Neutrophil (primary cell): ENCODE results near the gene PPP2R2C.
A peak's percentile ranks its signal among the peaks of the same experiment; 100 is the strongest.

Experiments used
- H3K27ac ChIP-seq: fragments of 200-600 bp; sonication (generic); 2 replicates; pipeline ENCODE4 v1.5.1; 2016; ENCODE audit warnings: mild to moderate bottlenecking, moderate library complexity
- H3K27me3 ChIP-seq: fragments of 200-600 bp; sonication (generic); 2 replicates; pipeline ENCODE4 v1.6.0; 2016; ENCODE audit warnings: mild to moderate bottlenecking
- H3K36me3 ChIP-seq: fragments of 200-600 bp; sonication (generic); 2 replicates; pipeline ENCODE4 v1.5.1; 2017
- H3K4me1 ChIP-seq, 2 experiments: fragments of 200-600 bp in 1 of 2; sonication (generic) in 1 of 2; 1 replicate in 1 of 2; 2 replicates in 1 of 2; pipeline versions ENCODE4 v1.5.1 to v1.6.1; 2013 to 2016; ENCODE audit warnings: low read depth in 1 of 2, low read length in 1 of 2, mild to moderate bottlenecking in 1 of 2, moderate library complexity in 1 of 2; ENCODE audit not compliant: control insufficient read depth in 1 of 2, insufficient read depth in 1 of 2
- H3K4me3 ChIP-seq, 2 experiments: fragments of 200-600 bp in 1 of 2; sonication (generic) in 1 of 2; 1 replicate in 1 of 2; 2 replicates in 1 of 2; pipeline ENCODE4 v1.5.1; 2013 to 2016; ENCODE audit warnings: low read depth in 1 of 2, low read length in 1 of 2, mild to moderate bottlenecking in 1 of 2, moderate library complexity in 1 of 2
- H3K9me3 ChIP-seq: fragments of 200-600 bp; sonication (generic); 2 replicates; pipeline ENCODE4 v1.5.1; 2016
- TF ChIP-seq, protein P1 (sequence below): fragments of 200-600 bp; sonication (generic); IDR thresholded peaks from 2 replicates; pipeline ENCODE4 v1.5.1; 2016; ENCODE audit warnings: antibody characterized with exemption

The PPP2R2C gene

DNA sequence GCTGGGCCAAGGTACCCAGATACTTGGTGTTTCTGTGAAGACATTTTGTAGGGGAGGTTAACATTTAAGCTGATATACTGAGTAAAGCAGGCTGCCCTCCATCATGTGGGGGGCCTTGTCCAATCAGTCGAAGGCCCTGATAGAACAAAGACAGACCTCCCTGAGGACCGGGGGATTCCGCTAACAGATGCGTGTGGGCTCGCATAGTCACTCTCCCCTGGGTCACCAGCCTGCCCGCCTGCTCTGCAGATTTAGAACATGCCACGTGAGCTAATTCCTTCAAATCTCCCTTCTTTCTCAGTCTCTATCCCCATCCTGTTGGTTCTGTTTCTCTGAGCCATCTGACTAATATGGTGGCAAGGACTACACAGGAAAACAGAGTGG is 142.0 kb downstream of the PPP2R2C start:
- Histone ChIP-seq H3K27ac (no peak overlapping the region), H3K9me3 (no peaks in the 10 kb centered on the region), H3K4me3 (no peak overlapping the region), H3K27me3 (peaks cover 24% of the 10 kb centered on the region), H3K36me3 (no peaks in the 10 kb centered on the region), H3K4me1 (no peaks in the 10 kb centered on the region)
- TF ChIP-seq, protein P1, sequence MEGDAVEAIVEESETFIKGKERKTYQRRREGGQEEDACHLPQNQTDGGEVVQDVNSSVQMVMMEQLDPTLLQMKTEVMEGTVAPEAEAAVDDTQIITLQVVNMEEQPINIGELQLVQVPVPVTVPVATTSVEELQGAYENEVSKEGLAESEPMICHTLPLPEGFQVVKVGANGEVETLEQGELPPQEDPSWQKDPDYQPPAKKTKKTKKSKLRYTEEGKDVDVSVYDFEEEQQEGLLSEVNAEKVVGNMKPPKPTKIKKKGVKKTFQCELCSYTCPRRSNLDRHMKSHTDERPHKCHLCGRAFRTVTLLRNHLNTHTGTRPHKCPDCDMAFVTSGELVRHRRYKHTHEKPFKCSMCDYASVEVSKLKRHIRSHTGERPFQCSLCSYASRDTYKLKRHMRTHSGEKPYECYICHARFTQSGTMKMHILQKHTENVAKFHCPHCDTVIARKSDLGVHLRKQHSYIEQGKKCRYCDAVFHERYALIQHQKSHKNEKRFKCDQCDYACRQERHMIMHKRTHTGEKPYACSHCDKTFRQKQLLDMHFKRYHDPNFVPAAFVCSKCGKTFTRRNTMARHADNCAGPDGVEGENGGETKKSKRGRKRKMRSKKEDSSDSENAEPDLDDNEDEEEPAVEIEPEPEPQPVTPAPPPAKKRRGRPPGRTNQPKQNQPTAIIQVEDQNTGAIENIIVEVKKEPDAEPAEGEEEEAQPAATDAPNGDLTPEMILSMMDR = no peak

DNA sequence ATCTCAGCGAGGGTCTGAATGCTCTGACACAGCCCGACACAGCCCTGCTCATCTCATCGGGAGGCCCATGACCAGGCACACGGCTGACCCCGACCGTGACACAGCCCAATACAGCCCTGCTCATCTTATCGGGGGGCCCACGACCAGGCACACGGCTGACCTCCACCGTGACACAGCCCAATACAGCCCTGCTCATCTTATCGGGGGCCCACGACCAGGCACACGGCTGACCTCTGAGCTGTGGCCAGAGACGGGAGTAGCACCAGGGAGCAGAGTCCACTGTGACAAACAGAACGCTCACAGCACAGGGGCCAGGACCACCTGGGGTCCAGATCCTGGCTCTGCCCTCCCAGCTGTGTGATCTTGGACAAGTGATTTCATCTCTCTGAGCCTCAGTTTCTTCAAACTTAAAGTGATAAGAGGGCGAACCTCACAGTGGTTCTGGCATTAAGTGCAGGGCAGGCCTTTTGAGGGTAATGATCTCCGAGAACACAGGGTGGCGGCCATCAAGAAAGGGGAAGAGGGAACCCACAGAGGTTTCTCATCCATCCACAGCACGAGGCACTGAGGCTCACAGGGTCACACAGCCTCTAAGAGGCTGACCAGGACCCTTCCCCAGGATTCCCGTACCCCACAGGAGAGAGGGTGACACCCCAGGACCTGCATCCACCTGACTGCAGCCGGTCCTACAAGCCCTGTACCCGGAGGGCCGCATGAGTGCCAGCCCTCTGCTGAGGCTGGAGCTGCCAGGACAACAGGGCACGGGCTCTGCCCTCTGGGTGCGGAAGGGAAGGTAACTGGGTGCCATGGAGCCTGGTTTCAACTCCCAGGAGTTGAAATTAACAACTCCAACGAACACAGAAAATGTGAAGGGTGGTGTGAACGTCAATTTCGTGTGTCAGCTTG is 142.7 kb downstream of the PPP2R2C start:
- Histone ChIP-seq H3K27ac (no peak overlapping the region), H3K36me3 (no peaks in the 10 kb centered on the region), H3K9me3 (no peaks in the 10 kb centered on the region), H3K4me3 (no peak overlapping the region), H3K27me3 (peaks cover 24% of the 10 kb centered on the region), H3K4me1 (peaks cover 5 to 6% of the 10 kb centered on the region in 2 experiments)
- TF ChIP-seq, protein P1 = no peak

DNA sequence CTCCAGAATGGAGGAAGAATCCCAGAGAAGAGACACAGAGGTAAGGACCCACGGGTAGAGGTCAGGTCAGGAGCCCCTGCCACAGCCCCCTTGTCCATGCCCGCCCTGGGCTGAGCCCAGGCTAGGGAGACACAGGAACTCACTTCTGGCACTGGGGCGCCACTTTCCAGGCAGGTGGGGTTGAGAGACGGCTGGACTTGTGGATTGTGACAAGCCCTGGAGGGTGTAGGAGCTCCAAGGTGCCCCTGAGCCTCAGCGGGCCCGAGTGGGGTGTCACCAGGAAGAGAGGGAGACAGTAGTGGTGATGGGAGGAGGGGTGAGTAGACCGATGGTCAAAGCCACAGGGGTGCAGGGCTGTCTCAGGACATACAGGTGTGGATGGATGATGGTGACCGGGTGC is 143.9 kb downstream of the PPP2R2C start:
- Histone ChIP-seq H3K27me3 (peaks cover 36% of the 10 kb centered on the region), H3K4me1 (peaks cover 8 to 11% of the 10 kb centered on the region in 2 experiments), H3K27ac (no peak overlapping the region), H3K36me3 (no peaks in the 10 kb centered on the region), H3K9me3 (no peaks in the 10 kb centered on the region), H3K4me3 (no peak overlapping the region)
- TF ChIP-seq, protein P1 = no peak

DNA sequence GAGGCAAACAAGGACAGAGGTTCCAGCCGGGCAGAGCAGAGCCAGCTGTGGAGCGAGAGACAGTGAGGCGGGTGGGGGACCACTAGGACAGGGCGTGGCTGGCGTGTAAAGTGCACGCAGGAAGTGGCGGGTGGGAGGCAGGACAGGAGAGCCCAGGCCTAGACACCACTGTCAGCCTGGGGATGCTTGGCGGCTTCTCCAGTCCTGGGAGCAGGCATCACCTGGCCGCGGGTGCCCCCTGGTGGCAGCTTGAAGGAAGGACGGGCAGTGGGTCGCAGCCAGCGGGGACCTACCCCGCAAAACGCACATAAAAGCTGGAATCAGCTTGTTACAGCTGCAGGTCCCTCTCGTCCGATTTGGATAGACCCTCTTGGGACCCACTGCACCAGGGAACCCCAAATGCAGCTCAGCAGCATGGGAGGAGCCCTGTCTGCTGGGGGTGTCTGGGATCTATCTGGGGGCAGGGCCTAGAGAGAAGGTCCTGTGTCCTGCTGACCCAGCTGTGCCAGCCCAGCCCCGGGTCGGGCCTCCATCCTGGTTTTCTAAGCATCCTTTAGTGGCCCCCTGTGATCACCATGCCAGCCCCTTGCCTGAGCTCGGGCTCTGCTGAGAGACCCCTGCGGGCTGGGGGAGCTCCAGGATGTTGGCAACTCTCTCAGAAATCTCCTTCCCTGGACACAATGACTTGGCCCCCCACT is 145.0 kb downstream of the PPP2R2C start:
- peaks cover 8 to 11% of the 10 kb centered on the region in 2 experiments for H3K4me1 ChIP-seq
- H3K4me3 ChIP-seq = no peak overlapping the region
- H3K36me3 ChIP-seq = no peaks in the 10 kb centered on the region
- no peaks in the 10 kb centered on the region for H3K9me3 ChIP-seq
- peaks cover 47% of the 10 kb centered on the region for H3K27me3 ChIP-seq
- TF ChIP-seq, protein P1 = peak; percentile 76
- H3K27ac ChIP-seq = no peak overlapping the region

DNA sequence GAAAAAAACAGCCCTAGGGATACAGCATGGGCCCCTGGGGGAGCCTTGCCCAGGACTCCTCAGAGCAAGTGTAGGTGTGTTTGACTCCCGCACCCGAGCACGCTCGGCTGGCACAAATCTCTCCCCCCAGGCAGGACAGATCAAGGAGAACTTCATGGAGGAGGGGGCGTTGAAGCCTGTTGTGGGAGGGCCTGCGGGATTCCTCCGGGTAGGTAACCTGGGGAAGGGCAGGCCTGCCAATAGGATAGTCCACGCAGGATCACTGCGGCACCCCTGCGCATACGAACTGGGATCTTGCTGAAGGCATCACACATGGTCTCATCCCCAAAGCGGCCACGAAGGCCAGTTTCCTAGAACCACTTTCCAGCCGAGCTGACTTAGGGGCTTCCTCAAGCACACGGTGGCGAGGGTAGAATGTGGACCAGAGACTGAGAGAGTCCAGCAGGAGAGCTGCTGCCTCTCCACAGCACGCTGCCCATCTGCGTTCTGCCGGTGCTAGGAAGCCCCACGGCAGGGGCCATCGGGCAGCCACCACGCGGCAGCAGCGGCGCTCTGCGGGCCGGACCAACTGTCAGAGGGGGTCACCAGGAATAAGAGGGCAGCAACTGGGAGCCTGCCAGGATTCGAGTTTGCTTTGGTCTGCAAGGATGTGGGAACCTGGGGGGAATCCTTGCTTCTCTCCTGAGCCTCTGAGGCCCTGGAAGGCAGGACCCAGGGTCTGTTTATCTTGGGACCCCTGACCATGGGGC is 145.9 kb downstream of the PPP2R2C start:
- TF ChIP-seq, protein P1 = no peak
- Histone ChIP-seq H3K4me3 (no peak overlapping the region), H3K4me1 (peaks cover 8 to 11% of the 10 kb centered on the region in 2 experiments), H3K27me3 (peaks cover 49% of the 10 kb centered on the region), H3K36me3 (no peaks in the 10 kb centered on the region), H3K27ac (no peak overlapping the region), H3K9me3 (no peaks in the 10 kb centered on the region)
